Measurements from ENCODE around the gene BCAS3.

Gene BCAS3

DNA sequence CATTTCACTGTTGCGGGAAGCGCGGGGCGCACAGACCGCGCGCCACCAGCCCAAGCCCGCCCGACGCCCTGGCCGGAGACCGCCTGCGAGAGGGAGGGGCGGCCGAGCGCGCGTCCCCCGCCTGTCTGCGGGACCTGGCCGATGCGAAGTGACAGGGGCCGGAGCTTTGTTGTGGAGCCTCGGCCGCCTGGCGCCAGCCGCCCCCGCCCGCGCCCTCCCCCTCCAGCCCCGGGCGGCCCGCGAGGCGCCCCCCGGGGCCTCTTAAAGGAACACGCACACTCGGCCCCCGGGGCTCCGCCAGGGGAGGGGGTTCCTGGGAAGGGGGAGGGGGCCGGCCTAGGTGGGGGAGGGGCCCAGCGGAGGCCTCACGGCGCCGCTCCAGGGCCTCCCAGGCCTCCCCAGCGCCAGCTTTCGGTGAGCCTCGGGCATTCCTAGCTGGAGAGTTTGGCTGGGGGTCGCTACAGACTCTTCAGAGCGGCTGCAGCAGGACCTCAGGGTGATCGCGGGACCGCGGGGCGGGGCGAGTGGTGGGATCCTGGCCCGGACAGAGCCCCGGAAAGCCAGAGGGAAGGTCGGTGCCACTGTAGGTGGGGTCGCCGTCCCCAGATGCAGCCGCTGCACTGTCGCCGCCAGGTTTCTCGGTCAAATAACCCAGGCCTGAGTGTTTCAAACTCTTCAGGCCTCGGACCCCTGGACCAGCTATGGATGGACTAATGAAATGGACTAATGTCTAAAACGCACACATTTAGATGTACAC, 719.6 kb downstream of the BCAS3 start:
- no peak for FAIRE-seq
- no peak for TF ChIP-seq POLR2AphosphoS5 (IDR thresholded peaks at IDR 0.05; ENCODE audit: low read depth, low read length)
- TF ChIP-seq POLR2A (IDR thresholded peaks at IDR 0.05; ENCODE audit: low read depth, low read length): no peak
- no peak for TF ChIP-seq TAF1 (IDR thresholded peaks at IDR 0.05; ENCODE audit: borderline replicate concordance, low read depth, low read length)
- no peak for DNase-seq (ENCODE audit: insufficient read length)

DNA sequence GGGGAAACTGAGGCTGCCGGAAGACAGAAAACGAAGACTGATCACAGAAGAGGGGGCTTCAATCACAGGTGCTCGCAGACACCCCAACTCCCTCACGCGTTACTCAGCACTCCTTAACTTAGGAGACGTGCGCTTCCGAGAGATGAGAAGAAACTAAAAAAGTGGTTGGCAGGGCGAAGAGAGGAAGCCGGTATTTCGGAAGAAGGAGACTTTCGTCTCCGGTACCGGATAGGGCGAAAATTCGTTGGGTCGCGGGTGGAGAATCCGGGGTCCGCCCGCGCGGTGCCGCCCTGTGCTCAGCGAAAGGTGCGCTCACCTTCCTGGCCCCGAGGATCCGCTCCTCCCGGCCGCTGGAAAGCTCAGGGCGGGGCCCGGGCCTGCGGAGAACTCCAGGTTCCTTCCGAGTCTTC, 721.1 kb downstream of the BCAS3 start:
- DNase-seq (ENCODE audit: insufficient read length) (no peak), FAIRE-seq (no peak)
- no peak for TF ChIP-seq POLR2A (IDR thresholded peaks at IDR 0.05; ENCODE audit: low read depth, low read length)
- no peak for TF ChIP-seq TAF1 (IDR thresholded peaks at IDR 0.05; ENCODE audit: borderline replicate concordance, low read depth, low read length)
- TF ChIP-seq POLR2AphosphoS5 (IDR thresholded peaks at IDR 0.05; ENCODE audit: low read depth, low read length): no peak

DNA sequence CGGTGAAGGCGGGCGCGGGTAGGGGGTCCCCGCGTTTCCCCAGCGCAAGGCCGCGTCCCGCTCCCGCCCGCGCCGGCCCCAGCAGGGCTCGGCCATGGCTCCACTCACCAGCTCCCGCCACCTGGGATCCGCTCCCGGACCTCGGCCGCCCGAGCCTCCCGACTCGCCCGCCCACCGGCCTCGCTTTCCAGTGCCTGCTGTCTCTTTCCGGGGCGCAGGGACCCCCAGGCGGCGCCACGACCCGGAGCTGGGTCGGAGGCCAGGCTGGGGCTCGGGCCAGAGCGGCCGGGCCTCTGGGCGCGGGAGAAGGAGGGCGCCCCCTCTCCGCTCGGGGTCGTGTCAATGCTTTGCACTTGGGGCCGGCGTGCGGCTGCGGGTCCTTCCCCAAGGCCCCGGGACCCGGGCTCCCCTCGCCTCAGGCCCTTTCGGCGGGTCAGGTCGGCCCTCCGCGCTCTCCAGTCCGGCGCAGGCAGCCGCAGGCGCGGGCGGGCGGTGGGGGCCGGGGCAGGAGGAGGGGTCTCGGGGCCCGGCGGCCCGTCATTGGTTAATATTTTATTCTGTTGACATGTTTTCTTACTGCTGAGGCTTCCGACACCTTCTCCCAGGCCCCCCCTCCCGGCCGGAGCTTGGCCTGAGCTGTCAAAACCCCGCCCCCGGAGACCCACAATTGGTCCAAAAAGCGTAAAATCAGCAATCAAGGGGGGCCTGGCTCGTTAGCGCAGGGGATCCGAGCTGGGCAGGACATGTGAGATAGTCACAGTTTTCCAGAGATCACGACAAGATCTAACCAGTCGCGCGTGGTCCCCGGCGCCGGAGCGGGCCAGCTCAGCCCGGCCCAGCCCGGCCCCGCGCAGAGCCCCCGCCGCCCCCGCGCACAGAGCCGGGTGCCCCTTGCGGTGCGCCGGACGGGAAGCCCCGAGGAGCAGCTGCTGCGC, 721.7 kb downstream of the BCAS3 start, which contains the start of gene TBX2:
TBX2 (plus strand) TSS at position 713 of the 935 bp plus-strand sequence. CDS start 334 bp downstream, outside the sequence.
- no peak for FAIRE-seq
- no peak for DNase-seq (ENCODE audit: insufficient read length)
- no peak for TF ChIP-seq POLR2AphosphoS5 (IDR thresholded peaks at IDR 0.05; ENCODE audit: low read depth, low read length)
- TF ChIP-seq TAF1 (IDR thresholded peaks at IDR 0.05; ENCODE audit: borderline replicate concordance, low read depth, low read length): no peak
- no peak for TF ChIP-seq POLR2A (IDR thresholded peaks at IDR 0.05; ENCODE audit: low read depth, low read length)

DNA sequence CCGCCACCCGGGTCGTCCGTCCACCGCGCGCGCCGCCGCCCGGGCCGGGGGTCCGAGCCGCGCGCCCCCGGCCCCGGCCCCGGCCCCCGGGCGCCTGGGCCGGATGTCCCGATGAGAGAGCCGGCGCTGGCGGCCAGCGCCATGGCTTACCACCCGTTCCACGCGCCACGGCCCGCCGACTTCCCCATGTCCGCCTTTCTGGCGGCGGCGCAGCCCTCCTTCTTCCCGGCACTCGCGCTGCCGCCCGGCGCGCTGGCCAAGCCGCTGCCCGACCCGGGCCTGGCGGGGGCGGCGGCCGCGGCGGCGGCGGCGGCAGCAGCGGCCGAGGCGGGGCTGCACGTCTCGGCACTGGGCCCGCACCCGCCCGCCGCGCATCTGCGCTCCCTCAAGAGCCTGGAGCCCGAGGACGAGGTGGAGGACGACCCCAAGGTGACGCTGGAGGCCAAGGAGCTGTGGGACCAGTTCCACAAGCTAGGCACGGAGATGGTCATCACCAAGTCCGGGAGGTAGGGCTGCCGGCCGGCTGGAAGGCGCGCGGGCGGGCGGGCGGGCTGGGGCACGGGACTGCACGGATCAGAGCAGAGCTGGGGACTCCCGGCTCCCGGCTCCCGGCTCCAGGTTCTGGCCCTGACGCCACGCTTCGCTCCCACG, 722.5 kb downstream of the BCAS3 start:
- TF ChIP-seq TAF1 (IDR thresholded peaks at IDR 0.05; ENCODE audit: borderline replicate concordance, low read depth, low read length) (no peak), POLR2AphosphoS5 (IDR thresholded peaks at IDR 0.05; ENCODE audit: low read depth, low read length) (no peak), POLR2A (IDR thresholded peaks at IDR 0.05; ENCODE audit: low read depth, low read length) (no peak)
- no peak for DNase-seq (ENCODE audit: insufficient read length)
- no peak for FAIRE-seq

- TF ChIP-seq POLR2AphosphoS5 (IDR thresholded peaks at IDR 0.05; ENCODE audit: low read depth, low read length) (no peak), POLR2A (IDR thresholded peaks at IDR 0.05; ENCODE audit: low read depth, low read length) (no peak), TAF1 (IDR thresholded peaks at IDR 0.05; ENCODE audit: borderline replicate concordance, low read depth, low read length) (no peak)
- FAIRE-seq: no peak
- no peak for DNase-seq (ENCODE audit: insufficient read length)
Observed at GRCh38 chr17:61400717-61401388, 723.2 kb downstream of the BCAS3 start.

DNA sequence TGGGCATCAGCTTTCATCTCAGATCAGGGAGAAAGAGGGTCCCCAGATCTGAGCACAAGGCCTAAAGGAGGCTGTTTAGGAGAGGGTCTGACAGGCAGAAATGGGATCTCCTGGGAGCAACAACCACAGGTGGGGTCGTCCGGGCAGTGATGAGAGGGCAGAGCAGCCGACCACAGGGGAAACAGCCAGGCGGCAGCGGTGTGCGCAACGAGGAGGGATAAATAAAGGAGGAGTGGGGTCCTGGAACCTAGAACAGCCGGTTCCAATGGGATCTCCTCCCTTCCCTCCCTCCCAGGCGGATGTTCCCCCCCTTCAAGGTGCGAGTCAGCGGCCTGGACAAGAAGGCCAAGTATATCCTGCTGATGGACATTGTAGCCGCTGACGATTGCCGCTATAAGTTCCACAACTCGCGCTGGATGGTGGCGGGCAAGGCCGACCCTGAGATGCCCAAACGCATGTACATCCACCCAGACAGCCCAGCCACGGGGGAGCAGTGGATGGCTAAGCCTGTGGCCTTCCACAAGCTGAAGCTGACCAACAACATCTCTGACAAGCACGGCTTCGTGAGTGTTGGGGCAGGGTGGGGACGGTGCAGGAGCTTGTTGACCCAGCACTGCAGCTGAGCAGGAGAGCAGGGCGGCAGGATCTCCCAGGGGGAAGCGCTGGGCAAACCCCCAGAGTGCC, 723.9 kb downstream of the BCAS3 start:
- DNase-seq (ENCODE audit: insufficient read length): no peak
- FAIRE-seq: no peak
- no peak for TF ChIP-seq TAF1 (IDR thresholded peaks at IDR 0.05; ENCODE audit: borderline replicate concordance, low read depth, low read length)

DNA sequence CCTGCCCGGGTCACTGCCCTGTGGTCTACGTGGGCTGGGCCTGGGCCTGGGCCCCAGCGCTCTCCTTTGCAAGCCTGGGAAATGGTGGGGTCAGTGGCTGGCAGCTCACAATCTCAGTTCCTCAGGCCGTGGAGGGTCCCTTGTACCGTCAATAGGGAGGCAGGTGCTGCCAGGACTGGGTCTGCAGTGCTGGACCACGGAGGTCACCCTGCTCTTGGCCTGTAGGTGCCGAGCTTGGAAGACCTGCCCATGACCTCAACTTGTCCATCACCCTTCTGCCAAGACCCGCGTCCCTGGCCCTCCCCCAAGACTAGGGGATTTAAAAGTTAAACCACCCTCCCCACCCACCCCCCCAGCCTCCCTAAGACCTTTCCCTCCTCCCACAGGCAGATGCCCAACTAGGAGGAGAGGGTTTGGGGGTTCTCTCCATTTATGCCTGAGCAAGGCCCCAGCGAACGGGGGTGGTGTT, 724.5 kb downstream of the BCAS3 start:
- DNase-seq (ENCODE audit: insufficient read length) (no peak), FAIRE-seq (no peak)
- TF ChIP-seq POLR2AphosphoS5 (IDR thresholded peaks at IDR 0.05; ENCODE audit: low read depth, low read length) (no peak), TAF1 (IDR thresholded peaks at IDR 0.05; ENCODE audit: borderline replicate concordance, low read depth, low read length) (no peak), POLR2A (IDR thresholded peaks at IDR 0.05; ENCODE audit: low read depth, low read length) (no peak)

DNA sequence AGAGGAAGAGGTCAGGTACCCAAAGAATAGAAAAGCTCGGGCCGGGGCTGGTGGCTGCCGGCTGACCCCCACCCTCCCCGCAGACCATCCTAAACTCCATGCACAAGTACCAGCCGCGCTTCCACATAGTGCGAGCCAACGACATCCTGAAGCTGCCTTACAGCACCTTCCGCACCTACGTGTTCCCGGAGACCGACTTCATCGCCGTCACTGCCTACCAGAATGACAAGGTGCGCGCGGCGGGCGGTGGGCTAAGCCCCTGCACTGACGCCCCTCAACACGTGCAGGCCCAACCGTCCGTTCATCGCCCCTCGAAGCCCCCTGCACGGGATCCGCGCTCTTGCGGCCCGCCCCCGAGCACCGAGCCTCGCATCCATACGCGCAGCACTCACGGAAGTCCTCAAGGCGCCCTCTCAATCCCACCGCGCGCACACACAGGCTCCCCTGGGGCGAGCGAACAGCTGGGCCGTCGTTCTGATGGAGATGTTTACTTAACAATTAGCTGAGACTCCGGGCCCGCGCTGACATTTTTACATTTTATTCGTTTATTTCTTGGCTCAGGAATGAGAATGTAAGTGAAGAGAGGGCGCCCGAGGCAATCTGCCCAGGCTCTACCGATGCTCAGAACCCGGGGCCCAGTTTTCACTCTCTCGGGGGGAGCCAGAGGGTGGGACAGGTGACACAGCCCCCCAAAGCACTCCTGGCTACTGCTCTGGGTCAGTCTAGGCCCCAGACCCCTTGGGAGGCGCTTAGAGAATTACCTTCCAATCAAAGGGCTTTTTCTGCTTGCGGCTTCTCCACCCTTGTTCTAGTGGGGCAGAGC, 725.5 kb downstream of the BCAS3 start:
- TF ChIP-seq POLR2A (IDR thresholded peaks at IDR 0.05; ENCODE audit: low read depth, low read length) (no peak), POLR2AphosphoS5 (IDR thresholded peaks at IDR 0.05; ENCODE audit: low read depth, low read length) (no peak), TAF1 (IDR thresholded peaks at IDR 0.05; ENCODE audit: borderline replicate concordance, low read depth, low read length) (no peak)
- FAIRE-seq (no peak), DNase-seq (ENCODE audit: insufficient read length) (no peak)

- FAIRE-seq: peak; percentile 14
- DNase-seq (ENCODE audit: insufficient read length): no peak
- no peak for TF ChIP-seq TAF1 (IDR thresholded peaks at IDR 0.05; ENCODE audit: borderline replicate concordance, low read depth, low read length)
- no peak for TF ChIP-seq POLR2A (IDR thresholded peaks at IDR 0.05; ENCODE audit: low read depth, low read length)
- no peak for TF ChIP-seq POLR2AphosphoS5 (IDR thresholded peaks at IDR 0.05; ENCODE audit: low read depth, low read length)
Observed at GRCh38 chr17:61403801-61404662, 726.4 kb downstream of the BCAS3 start.
